H9 (cell line): ENCODE measurements around the gene IQGAP2. TPM values are rescaled to one million over a fixed set of nuclear protein-coding genes. Genes with fewer than 3 reads are reported as not detected.

Source experiments
- DNase-seq: peaks from one replicate; pipeline ENCODE4 v3.0.0-alpha.2; 2017
- H2AFZ ChIP-seq: one replicate; pipeline ENCODE4 v1.6.1; 2013; ENCODE audit warnings: mild to moderate bottlenecking, low read length, control low read depth, moderate library complexity
- H2AK5ac ChIP-seq: 2 replicates; pipeline ENCODE4 v1.6.1; 2013; ENCODE audit warnings: low read length, control low read depth, mixed read lengths; ENCODE audit not compliant: insufficient read length
- H2BK120ac ChIP-seq: one replicate; pipeline ENCODE4 v1.6.1; 2013; ENCODE audit warnings: low read depth, mild to moderate bottlenecking, low read length, control low read depth, inconsistent platforms; ENCODE audit not compliant: poor library complexity, severe bottlenecking
- H2BK12ac ChIP-seq: 2 replicates; pipeline ENCODE4 v1.6.1; 2013; ENCODE audit warnings: low read length, control low read depth, mixed read lengths, low read depth; ENCODE audit not compliant: insufficient read length
- H2BK15ac ChIP-seq: 2 replicates; pipeline ENCODE4 v1.6.1; 2013; ENCODE audit warnings: low read depth, low read length, control low read depth
- H2BK20ac ChIP-seq: one replicate; pipeline ENCODE4 v1.6.1; 2013; ENCODE audit warnings: low read depth, mild to moderate bottlenecking, low read length, control low read depth, inconsistent platforms; ENCODE audit not compliant: poor library complexity, severe bottlenecking
- H2BK5ac ChIP-seq: 2 replicates; pipeline ENCODE4 v1.6.1; 2013; ENCODE audit warnings: low read length, control low read depth, mixed read lengths; ENCODE audit not compliant: insufficient read length
- H3K14ac ChIP-seq: 2 replicates; pipeline ENCODE4 v1.6.1; 2013; ENCODE audit warnings: low read length, control low read depth; ENCODE audit not compliant: insufficient read depth
- H3K18ac ChIP-seq: 2 replicates; pipeline ENCODE4 v1.6.1; 2013; ENCODE audit warnings: low read depth, mild to moderate bottlenecking, mixed read lengths, low read length, control low read depth; ENCODE audit not compliant: insufficient read length
- H3K23ac ChIP-seq: 2 replicates; pipeline ENCODE4 v1.6.1; 2013; ENCODE audit warnings: low read length, control low read depth, mixed read lengths, low read depth; ENCODE audit not compliant: insufficient read length
- H3K23me2 ChIP-seq: 2 replicates; pipeline ENCODE4 v1.6.1; 2013; ENCODE audit warnings: low read depth, mild to moderate bottlenecking, mixed read lengths, low read length, control low read depth; ENCODE audit not compliant: insufficient read length, poor library complexity, severe bottlenecking
- H3K27ac ChIP-seq: 2 replicates; pipeline ENCODE4 v1.5.1; 2013; ENCODE audit warnings: low read length, control low read depth, mixed read lengths, low read depth; ENCODE audit not compliant: insufficient read length
- H3K27me3 ChIP-seq: 2 replicates; pipeline ENCODE4 v1.6.1; 2013; ENCODE audit warnings: low read length, control low read depth, inconsistent platforms; ENCODE audit not compliant: insufficient read depth
- H3K4ac ChIP-seq: 2 replicates; pipeline ENCODE4 v1.6.1; 2013; ENCODE audit warnings: low read depth, mild to moderate bottlenecking, control low read depth, inconsistent platforms, low read length, moderate library complexity
- H3K4me1 ChIP-seq: 2 replicates; pipeline ENCODE4 v1.6.1; 2013; ENCODE audit warnings: low read length, control low read depth, inconsistent platforms; ENCODE audit not compliant: insufficient read depth
- H3K4me2 ChIP-seq: 2 replicates; pipeline ENCODE4 v1.6.1; 2013; ENCODE audit warnings: low read length, control low read depth, mixed read lengths; ENCODE audit not compliant: insufficient read length, insufficient read depth
- H3K56ac ChIP-seq: 2 replicates; pipeline ENCODE4 v1.6.1; 2013; ENCODE audit warnings: low read depth, mild to moderate bottlenecking, mixed read lengths, low read length, control low read depth; ENCODE audit not compliant: insufficient read length
- H3K79me1 ChIP-seq: 2 replicates; pipeline ENCODE4 v1.6.1; 2013; ENCODE audit warnings: low read depth, mild to moderate bottlenecking, moderate library complexity, low read length, control low read depth, inconsistent platforms; ENCODE audit not compliant: insufficient read depth, poor library complexity, severe bottlenecking
- H3K79me2 ChIP-seq: 2 replicates; pipeline ENCODE4 v1.6.1; 2013; ENCODE audit warnings: low read length, control low read depth, inconsistent platforms; ENCODE audit not compliant: insufficient read depth
- H3K9ac ChIP-seq: 2 replicates; pipeline ENCODE4 v1.6.1; 2013; ENCODE audit warnings: low read length, control low read depth, mixed read lengths; ENCODE audit not compliant: insufficient read length; ENCODE audit errors: extremely low read depth
- H3K9me3 ChIP-seq: one replicate; pipeline ENCODE4 v1.6.1; 2013; ENCODE audit warnings: low read depth, low read length, inconsistent platforms; ENCODE audit not compliant: control insufficient read depth
- H3T11ph ChIP-seq: one replicate; pipeline ENCODE4 v1.6.1; 2013; ENCODE audit warnings: mild to moderate bottlenecking, low read length, control low read depth, inconsistent platforms
- H4K20me1 ChIP-seq: one replicate; pipeline ENCODE4 v1.6.1; 2013; ENCODE audit not compliant: control insufficient read depth, insufficient read length, insufficient read depth
- H4K5ac ChIP-seq: 2 replicates; pipeline ENCODE4 v1.6.1; 2013; ENCODE audit warnings: low read depth, mild to moderate bottlenecking, mixed read lengths, low read length, control low read depth; ENCODE audit not compliant: insufficient read length
- H4K8ac ChIP-seq: replicated peaks from 2 replicates; pipeline ENCODE4 v1.6.1; 2013; ENCODE audit warnings: low read length, control low read depth, mixed read lengths, low read depth; ENCODE audit not compliant: insufficient read length
- H4K91ac ChIP-seq: 2 replicates; pipeline ENCODE4 v1.6.1; 2013; ENCODE audit warnings: low read depth, mild to moderate bottlenecking, moderate library complexity, mixed read lengths, low read length, control low read depth; ENCODE audit not compliant: insufficient read length
- H3K27ac Mint-ChIP-seq, 3 experiments: 2 replicates in 2 of 3; 3 replicates in 1 of 3; pipeline ENCODE4 v1.8.0; 2020 to 2021; ENCODE audit warnings: mixed read lengths in 3 of 3, mild to moderate bottlenecking in 1 of 3, moderate library complexity in 1 of 3
- H3K27me3 Mint-ChIP-seq: 2 replicates; pipeline ENCODE4 v1.8.0; 2021; ENCODE audit warnings: low read depth, mild to moderate bottlenecking, moderate library complexity, mixed read lengths
- H3K36me3 Mint-ChIP-seq, 3 experiments: 2 replicates in 2 of 3; 3 replicates in 1 of 3; pipeline ENCODE4 v1.8.0; 2020 to 2021; ENCODE audit warnings: low read depth in 3 of 3, mixed read lengths in 3 of 3; ENCODE audit not compliant: insufficient read depth in 1 of 3
- H3K4me1 Mint-ChIP-seq, 2 experiments: 2 replicates each; pipeline ENCODE4 v1.8.0; 2020; ENCODE audit warnings: mixed read lengths in 2 of 2
- H3K4me3 Mint-ChIP-seq, 2 experiments: 2 replicates in 1 of 2; 3 replicates in 1 of 2; pipeline ENCODE4 v1.8.0; 2020 to 2021; ENCODE audit warnings: mild to moderate bottlenecking in 2 of 2, mixed read lengths in 2 of 2, moderate library complexity in 1 of 2
- H3K9me3 Mint-ChIP-seq, 2 experiments: 2 replicates in 1 of 2; 3 replicates in 1 of 2; pipeline ENCODE4 v1.8.0; 2020; ENCODE audit warnings: mild to moderate bottlenecking in 2 of 2, mixed read lengths in 2 of 2, moderate library complexity in 1 of 2
- WGBS: extraction: QIAGEN DNeasy Blood & Tissue Kit; methylation state at CpG from one replicate; pipeline ENCODE4 v1.1.7; 2013; ENCODE audit warnings: missing lambda C conversion rate, low lambda C conversion rate, mixed read lengths; ENCODE audit not compliant: insufficient read length; ENCODE audit errors: extremely low coverage; 5-methylcytosine and 5-hydroxymethylcytosine counted together
- total RNA-seq: library from RNA; stranded (reverse); gene quantifications from 2 replicates; pipeline ENCODE4 v1.2.1, GENCODE V29; 2021
- TF ChIP-seq, protein P1 (sequence below): fragments of 200-600 bp; sonication (generic); conservative IDR thresholded peaks from 3 replicates; pipeline ENCODE4 v1.8.0; 2021; ENCODE audit warnings: antibody characterized with exemption, mild to moderate bottlenecking

Gene IQGAP2
- total RNA-seq, 1 experiment from 2014 or later = 22.5 TPM

GRCh38 chr5:76441101-76441500 is 38.0 kb downstream of the IQGAP2 start:
- Histone ChIP-seq H3K9me3 (no peaks in the 10 kb centered on the region), H2BK20ac (no peak overlapping the region), H2BK5ac (no peak overlapping the region), H3K27me3 (no peaks in the 10 kb centered on the region), H2AK5ac (no peak overlapping the region), H3K4me2 (no peak overlapping the region), H2BK120ac (no peak overlapping the region), H2AFZ (no peak overlapping the region), H3K56ac (no peak overlapping the region), H3K79me1 (no peaks in the 10 kb centered on the region), H3K18ac (no peak overlapping the region), H3K79me2 (no peaks in the 10 kb centered on the region; the same call in 1 of the 2 replicates), H4K8ac (no peak overlapping the region), H3K9ac (no peak overlapping the region), H3K4me1 (no peaks in the 10 kb centered on the region), H2BK12ac (no peak overlapping the region), H2BK15ac (no peak overlapping the region), H3T11ph (no peak overlapping the region), H3K23ac (no peak overlapping the region), H4K5ac (no peak overlapping the region), H4K91ac (no peak overlapping the region), H3K23me2 (no peaks in the 10 kb centered on the region), H3K4ac (no peak overlapping the region), H3K14ac (no peak overlapping the region), H4K20me1 (no peaks in the 10 kb centered on the region), H3K27ac (no peak overlapping the region)
- no CpG with 5 or more reads among the region's 6 CpGs for WGBS
- no peak overlapping the region for H3K27ac Mint-ChIP-seq
- peaks cover 2 to 6% (median 5%) of the 10 kb centered on the region in 3 experiments; a peak in 5 of 7 replicates for H3K36me3 Mint-ChIP-seq
- 0 out of 4 replicates have a peak, but pooled peaks cover 0 to 4% of the 10 kb centered on the region in 2 experiments for H3K4me1 Mint-ChIP-seq
- no peak for DNase-seq
- peaks cover 5% of the 10 kb centered on the region in 2 experiments for H3K9me3 Mint-ChIP-seq
- TF ChIP-seq, protein P1, sequence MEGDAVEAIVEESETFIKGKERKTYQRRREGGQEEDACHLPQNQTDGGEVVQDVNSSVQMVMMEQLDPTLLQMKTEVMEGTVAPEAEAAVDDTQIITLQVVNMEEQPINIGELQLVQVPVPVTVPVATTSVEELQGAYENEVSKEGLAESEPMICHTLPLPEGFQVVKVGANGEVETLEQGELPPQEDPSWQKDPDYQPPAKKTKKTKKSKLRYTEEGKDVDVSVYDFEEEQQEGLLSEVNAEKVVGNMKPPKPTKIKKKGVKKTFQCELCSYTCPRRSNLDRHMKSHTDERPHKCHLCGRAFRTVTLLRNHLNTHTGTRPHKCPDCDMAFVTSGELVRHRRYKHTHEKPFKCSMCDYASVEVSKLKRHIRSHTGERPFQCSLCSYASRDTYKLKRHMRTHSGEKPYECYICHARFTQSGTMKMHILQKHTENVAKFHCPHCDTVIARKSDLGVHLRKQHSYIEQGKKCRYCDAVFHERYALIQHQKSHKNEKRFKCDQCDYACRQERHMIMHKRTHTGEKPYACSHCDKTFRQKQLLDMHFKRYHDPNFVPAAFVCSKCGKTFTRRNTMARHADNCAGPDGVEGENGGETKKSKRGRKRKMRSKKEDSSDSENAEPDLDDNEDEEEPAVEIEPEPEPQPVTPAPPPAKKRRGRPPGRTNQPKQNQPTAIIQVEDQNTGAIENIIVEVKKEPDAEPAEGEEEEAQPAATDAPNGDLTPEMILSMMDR = no peak
- H3K4me3 Mint-ChIP-seq = no peak overlapping the region
- no peaks in the 10 kb centered on the region for H3K27me3 Mint-ChIP-seq
